HG03196 (cell line): ENCODE data around the gene UBA52.

Experiments
- ATAC-seq: cut with Tn5 transposase; IDR thresholded peaks from one replicate; pipeline ENCODE4 v1.9.1; 2021; ENCODE audit not compliant: unreplicated experiment

The UBA52 gene

DNA sequence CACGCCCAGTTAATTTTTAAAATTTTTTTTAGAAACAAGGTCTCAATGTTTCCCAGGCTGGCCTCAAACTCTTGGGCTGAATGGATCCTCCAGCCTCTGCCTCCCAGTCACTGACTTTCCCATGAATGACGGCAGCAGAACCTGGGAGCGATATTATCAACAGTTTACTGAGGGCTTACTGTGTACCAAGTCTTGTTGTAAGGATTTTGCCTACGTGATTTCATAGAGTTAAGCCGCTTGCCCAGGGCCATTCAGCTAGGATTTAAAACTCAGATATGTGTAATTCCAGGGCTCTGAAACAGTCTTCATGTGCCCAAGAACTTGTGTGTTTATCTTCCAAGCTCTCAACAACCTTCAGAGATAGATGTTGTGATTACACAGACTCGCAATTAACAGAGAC, 20.0 kb upstream of the UBA52 start:
- no peak for ATAC-seq

DNA sequence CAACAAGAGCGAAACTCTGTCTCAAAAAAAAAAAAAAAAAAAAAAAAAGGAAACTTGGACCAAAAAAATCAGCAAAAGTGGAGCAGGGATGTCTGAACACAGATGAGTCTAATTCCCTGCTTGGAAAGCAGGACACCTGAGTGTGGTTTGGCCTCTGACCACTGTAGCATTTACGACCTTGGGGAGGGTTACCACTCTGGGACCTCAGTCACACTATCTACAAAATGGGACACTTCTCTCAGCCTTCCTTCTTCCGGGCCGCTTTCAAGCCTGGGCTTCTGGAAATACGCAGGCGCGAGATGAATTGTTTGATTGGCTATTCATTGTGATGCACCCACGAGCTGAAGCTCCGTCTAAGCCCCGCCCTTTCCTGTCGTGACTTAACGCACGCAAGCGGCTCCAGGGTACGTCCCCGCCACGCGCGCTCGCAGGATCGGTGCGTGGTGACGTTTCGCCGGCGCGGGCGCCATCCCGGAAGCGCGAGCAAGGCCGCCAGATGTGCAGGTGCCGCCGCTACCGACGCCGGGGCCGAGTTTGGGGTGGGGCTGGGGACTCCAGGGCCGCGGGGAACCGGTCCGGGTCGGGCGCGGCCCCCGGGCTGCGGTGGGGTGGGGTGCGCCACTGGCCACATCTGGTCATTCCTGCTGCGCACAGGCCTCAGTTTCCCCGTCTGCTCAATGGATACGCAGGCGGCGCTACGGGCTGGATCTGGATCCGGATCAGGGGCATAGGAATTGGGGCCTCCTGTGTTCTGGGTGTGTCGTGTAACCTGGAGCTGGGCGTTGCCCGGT, 14.1 kb upstream of the UBA52 start, which contains the start of gene KXD1:
TSS of gene KXD1 (plus strand) at position 460 of the 791 bp plus-strand sequence. CDS start 4,187 bp downstream, outside the sequence.
- peak; percentile 89 for ATAC-seq

DNA sequence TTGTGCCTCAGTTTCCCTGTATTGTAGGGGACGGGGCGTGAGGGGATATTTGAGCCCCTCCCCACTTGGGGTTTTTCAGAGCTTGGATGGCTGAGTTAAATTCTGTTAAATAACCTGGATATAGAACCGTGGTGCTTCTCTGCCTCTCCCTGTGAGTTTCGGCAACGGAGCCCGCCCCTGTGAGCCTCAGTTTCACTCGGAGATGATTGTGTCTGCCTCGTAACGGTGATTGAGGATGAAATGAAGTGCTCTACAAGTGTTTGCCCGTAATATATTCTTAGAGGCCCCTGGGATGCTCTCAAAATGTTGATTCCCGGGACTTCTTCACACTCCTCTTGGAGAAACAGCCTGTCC, 13.5 kb upstream of the UBA52 start:
- no peak for ATAC-seq

DNA sequence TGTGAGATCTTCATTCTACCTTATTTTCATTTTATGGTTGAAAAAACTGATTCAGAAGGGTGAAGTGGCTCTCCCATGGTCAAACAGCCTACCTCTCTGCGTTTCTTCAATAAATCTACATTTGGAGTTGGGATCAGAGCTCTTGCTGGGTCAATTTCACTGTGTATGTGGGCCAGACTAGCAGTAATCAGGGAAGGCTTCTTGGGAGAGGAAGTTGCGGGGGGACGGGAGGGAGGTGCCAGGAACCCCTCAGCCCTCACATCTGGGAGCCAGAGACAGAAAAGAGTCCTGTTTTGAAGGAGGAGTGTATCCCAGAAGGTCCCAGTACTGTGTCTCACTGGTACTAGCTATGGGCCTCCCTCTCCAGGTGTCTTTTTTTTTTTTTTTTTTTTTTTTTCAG, 13.1 kb upstream of the UBA52 start:
- ATAC-seq, result no peak

DNA sequence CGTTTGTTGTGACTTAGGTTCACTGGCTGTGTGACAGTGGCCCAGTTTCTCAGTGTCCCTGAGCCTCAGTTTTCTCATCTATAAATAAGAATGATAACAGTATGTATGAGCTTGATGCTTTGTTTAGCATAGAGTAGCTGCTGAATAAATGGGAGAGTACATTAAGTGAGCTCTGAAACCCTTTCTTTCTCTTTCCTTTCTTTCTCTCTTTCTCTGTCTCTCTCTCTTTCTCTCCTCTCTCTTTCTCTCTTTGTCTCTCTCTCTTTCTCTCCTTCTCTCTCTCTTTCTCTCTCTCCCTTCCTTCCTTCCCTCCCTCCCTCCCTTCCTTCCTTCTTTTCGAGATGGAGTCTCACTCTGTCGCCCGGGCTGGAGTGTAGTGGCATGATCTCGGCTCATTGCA, 12.0 kb upstream of the UBA52 start:
- ATAC-seq, result no peak

DNA sequence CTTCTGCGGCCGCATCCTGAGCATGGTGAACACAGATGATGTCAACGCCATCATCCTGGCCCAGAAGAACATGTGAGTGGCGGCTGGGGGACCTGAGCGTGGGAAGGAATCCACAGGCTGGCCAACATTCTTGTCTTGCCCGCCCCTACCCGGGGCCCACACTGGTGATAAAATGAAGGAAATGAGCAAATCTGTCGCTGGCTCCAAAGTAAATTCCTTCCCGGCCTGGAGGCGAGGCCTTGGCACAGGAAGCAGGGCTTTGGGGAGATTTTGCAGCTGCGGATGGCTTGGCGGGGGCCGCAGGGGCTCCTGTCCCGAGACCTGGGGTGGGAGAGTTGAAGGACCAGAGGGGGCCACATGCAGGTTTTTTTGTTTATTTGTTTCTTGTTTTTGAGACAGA, 9.6 kb upstream of the UBA52 start:
- ATAC-seq, result no peak

DNA sequence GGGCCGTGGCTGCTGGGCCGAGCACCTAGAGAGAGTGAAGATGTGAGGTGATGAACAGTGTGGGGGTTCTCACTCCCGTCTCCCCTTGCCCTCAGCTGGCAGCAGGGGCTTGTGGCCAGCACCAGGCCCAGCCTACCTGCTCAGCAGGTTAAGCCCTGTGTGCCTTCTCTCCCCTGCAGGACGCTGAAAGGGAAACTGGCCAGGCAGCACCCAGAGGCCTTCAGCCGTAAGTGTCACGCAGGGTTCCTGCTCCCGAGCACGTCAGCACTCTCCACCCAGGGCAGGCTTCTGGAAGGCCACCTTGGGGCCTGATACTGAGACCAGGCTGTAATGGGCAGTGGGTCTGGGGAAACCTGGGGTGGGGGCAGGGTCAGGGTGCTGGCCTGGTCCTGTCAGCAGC, 4.7 kb upstream of the UBA52 start:
- ATAC-seq, result no peak

DNA sequence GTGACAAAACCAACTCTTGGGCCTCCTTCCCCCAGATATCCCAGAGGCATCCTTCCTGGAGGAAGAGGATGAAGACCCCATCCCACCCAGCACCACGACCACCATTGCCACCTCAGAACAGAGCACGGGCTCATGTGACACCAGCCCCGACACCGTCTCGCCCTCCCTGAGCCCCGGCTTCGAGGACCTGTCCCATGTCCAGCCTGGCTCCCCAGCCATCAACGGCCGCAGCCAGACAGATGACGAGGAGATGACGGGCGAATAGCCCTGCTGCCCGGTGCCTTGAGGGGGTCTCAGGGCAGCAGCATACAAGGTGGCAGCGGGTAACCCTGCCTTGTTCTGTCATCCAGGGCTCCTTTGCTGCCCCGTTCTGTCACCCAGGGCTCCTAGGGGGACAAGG, 3.3 kb upstream of the UBA52 start:
- ATAC-seq, result no peak

DNA sequence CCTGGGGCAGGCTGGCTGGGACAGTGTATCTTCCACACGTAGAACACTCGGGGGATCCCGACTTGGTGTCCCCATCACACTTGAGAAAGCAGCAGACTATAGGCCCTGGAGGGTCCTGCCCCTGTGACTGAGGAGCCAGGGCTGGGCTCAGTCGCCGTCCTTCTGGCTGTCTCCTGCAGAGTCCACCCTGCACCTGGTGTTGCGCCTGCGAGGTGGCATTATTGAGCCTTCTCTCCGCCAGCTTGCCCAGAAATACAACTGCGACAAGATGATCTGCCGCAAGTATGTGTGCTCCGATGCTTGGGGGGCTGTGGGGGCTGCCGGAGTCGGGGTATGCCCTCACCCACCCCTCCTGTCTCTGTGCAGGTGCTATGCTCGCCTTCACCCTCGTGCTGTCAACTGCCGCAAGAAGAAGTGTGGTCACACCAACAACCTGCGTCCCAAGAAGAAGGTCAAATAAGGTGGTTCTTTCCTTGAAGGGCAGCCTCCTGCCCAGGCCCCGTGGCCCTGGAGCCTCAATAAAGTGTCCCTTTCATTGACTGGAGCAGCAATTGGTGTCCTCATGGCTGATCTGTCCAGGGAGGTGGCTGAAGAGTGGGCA, 3.1 kb downstream of the UBA52 start:
- ATAC-seq, result no peak

DNA sequence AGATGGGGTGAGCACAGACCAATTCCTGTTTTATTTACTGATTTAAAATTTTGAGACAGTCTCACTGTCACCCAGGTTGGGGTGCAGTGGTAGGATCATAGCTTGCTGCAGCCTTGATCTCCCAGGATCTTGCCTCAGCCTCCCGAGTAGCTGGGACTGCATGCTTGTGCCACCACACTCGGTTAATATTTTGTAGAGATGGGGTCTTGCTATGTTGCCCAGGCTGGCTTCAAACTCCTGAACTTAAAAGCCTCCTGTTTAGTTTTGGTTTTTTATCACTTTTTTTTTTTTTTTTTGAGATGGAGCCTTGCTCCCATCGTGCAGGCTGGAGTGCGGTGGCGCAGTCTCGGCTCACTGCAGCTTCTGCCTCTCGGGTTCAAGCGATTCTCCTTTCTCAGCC, 4.7 kb downstream of the UBA52 start:
- no peak for ATAC-seq

DNA sequence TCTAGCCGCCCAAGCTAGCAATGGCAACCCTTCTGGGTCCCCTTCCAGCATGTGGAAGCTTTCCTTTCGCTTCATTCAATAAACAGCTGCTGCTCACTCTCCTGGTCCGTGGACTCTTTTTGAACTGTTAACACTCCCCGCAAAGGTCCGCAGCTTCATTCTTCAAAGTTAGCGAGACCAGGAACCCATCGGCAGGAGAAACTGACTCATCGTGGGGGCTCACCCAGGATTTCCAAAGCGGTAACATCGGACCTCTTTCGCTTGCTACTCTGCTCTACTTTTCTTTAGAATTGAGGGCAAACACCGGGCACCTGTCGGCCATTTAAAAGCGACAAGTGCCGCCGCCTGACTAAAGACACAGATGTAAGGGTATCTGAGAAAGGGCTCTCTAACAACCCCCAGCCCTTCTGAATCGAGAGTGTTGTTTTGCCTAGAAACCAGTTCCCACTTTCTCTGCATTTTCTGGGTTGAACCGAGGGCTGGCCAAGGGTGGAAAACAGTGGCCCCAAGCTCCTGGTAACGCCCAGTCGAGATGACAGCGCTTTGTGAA, 5.8 kb downstream of the UBA52 start:
- ATAC-seq, result no peak

DNA sequence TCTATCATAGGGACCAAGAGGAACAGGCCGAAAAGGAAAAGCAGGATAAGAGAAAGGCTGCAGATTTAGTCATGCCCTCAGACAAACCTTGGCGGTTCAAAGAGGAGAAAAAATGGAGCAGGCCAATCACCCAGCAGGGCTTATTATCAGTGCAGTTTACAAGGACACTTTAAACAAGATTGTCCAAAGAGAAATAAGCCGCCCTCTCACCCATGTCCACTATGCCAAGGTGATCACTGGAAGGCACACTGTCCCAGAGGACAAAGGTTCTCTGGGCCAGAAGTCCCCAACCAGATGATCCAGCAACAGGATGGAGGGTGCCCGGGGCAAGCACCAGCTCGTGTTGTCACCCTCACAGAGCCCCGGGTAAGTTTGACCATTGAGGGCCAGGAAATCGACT, 8.7 kb downstream of the UBA52 start:
- no peak for ATAC-seq

DNA sequence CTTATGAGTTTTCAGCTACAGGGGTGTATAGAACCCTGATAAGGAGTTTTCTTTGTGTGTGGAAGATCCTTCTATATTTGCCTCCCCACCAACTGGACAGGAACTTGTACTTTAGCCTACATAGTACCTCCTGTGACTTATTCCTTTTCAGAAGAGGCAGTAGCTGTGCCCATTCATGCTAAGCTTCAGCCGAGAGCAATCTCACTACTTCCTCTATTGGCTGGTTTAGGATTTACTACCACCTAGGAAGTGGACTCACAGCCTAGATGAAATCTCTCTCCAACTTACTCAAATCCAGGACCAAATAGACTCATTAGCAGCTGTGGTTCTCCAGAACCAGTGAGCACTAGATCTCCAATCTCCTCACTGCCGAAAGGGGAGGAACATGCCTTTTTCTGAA, 14.6 kb downstream of the UBA52 start:
- no peak for ATAC-seq

DNA sequence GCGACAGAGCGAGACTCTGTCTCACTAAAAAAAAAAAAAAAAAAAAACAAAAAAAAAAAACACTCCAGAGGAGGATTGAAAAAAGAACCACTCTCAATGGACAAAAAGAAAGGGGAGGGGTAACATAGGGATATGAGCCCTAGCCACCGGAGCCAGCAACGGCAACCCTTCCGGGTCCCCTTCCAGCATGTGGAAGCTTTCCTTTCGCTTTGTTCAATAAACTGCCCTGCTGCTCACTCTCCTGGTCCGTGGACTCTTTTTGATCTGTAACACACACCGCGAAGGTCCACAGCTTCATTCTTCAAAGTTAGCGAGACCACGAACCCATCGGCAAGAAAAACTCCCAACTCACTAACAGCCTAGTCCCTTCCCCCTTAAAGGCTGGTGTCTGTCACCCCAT, 15.9 kb downstream of the UBA52 start:
- ATAC-seq, result no peak

DNA sequence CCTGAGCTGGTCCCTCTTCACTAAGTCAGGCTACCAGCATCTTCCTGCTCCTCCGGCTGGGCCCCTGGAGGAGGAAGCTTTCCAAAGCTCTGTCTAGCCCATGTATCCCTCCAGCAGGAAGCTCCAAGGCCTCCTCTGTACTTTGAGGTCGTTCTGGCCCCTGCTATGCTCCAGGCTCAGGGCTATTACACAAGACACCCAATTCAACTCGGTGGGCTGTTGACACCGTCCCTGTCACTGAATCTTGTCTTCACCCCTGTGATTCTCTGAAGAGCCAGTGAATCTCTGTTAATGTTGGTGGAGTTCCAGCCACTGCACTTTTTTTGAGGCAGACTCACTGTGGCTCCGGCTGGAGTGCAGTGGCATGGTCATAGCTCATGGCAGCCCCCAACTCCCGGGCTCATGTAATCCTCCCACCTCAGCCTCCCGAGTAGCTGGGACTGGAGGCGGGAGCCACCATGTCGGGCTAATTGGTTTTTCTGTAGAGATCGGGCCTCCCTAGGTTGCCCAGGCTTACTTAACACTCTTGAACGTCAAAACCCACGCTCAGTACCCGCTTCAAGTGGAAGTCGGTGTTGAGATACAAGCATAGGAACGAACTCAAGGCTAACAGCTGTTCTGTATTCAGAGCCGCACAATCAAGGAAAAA, 16.4 kb downstream of the UBA52 start:
- no peak for ATAC-seq

DNA sequence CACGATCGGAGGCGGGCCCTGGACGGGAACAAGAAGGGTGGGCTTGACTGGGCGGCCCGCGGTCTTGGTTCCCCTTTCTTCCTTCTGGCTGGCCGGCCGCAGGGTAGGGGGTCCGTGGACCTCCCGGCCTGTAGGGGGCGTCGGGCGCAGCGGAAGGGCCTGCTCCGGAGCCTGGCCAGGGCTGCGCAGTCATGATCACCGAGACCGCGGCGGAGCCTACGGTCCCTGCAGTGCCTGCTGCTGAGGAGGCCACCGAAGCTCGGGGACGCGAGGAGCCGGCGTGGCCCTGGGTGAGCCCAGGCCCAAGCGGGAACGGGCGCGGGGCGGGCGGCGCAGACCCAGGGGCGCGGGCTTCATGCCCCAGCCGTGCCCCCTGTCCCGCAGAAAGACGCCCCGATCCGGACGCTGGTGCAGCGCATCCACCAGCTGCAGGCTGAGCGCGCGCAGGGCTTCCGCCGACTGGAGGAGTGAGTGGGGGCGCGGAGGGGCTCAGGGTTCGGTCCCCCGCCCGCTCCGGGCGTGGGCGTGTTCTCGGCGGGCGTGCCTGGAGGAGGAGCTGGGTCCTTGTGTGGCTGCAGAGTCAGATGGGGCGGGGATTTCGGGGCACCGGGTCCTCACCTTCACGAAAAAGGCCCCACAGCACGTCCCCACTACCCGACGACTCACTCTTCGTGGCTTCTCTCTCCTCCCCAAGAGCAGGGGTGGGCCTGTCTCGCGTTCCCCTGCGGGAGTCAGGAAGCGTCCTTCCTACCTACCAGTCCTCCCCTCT, 17.1 kb downstream of the UBA52 start, which contains the start of gene REX1BD:
TSS of gene REX1BD (plus strand) at position 188 of the 769 bp plus-strand sequence. CDS start at position 192, 4 bp downstream.
- ATAC-seq, result peak; percentile 65

DNA sequence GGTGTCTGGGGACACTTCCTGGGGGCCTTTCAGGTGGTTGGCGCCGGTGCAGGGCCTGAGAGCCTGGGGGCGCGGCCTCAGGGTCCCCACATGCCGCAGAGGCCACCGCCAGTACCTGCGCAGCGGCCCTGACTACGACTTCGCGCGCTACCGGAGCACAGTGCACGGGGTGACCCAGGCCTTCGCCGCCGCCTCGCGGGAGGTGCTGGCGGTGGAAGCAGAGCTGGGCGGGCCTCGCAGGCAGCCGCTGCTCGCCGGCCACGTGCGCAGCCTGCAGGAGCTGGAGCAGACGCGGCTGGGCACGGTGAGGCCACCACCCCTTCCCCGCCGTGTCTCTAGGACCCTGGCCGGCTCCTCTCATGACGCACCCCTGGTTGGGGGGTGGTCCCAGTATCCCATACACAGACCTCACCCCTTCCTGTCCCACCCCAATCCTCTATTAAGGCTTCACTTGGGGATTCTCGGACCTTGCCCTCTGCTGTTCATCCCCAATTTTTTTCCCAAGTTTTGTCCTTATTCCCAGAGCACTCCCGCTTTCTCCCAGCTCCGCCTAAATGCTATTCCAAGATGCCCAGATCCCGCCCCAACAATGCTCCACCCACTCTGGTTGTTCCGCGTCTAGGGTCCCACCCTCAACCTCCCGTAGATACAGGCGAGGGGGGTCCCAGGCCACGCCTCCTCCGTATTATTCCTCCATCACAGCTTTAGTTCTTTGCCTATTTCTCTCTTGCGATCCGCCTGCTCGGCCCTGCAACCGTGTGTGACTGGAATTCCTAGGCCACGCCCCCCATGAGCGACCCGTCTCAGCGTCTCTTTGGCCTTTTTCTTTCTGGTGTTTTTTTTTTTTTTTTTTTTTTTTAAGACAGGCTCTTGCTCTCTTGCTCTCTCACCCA, 18.0 kb downstream of the UBA52 start:
- ATAC-seq, result peak; percentile 40

DNA sequence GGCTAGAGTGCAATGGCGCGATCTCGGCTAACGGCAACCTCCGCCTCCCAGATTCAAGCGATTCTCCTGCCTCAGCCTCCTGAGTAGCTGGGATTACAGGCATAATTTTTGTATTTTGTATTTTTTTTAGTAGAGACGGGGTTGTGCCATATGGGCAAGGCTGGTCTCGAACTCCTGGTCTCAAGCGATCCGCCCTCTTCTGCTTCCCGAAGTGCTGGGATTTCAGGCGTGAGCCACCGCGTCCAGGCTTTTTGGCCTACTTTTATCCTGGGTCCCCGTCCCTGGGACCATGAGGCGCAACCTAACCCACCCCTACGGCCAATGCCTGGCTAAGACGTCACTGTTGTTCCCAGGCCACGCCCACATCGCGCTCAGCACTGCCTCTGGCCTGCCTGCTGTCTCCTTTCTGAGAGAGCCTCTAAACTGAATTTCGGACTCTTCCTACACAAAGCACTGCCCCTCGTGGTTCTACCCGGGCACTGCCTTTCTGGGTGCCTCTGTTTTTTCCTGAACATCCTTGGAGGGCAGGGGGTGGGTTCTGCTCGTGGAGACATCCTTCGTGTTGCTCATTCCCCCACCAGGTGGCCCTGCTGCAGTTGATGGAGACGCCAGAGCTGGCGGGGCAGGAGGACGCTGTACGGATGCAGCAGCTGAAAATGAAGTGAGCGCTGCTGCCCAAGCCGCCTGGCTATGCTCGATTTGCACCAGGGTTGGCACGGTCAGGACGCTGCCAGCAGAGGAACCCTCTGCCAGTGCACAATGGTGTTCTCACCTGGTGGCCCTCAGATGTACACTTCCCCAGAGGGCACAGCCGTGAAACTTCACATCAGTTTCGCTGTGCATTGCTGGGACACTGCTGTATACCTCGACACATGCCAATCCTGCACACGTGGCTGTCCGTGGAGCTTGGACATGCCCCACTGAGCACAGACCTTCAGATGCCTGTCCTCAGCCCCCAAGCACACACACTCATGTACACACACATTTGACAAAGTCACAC, 18.9 kb downstream of the UBA52 start:
- ATAC-seq, result no peak
